ENCODE measurements around the gene GTF3C1. TPM values are rescaled to one million over a fixed set of nuclear protein-coding genes. Genes with fewer than 3 reads are reported as not detected.

The GTF3C1 gene
- total RNA-seq, 2 donors from 2014 or later: 164 to 233 TPM

GRCh38 chr16:27531186-27531585 lies 18.5 kb downstream of the GTF3C1 start:
- Histone ChIP-seq H3K27me3 (replicated peaks; ENCODE audit: insufficient read depth) (no peaks in the 10 kb centered on the region), H3K36me3 (peaks cover 5 to 13% of the 10 kb centered on the region in 2 donors), H3K27ac (no peak overlapping the region), H3K4me1 (replicated peaks) (no peaks in the 10 kb centered on the region), H3K9me3 (no peaks in the 10 kb centered on the region), H3K4me3 (no peak overlapping the region)
- TF ChIP-seq CTCF (IDR thresholded peaks at IDR 0.05) (no peak), POLR2AphosphoS5 (IDR thresholded peaks at IDR 0.05) (no peak), POLR2A (IDR thresholded peaks at IDR 0.05) (no peak)
- 90% methylated on average over 2 of the region's 2 CpGs for WGBS
- no peak for DNase-seq (ENCODE audit: low spot score)
- intact Hi-C loops (cut with DNase I): no loop called here

GRCh38 chr16:27529962-27530361 lies 19.8 kb downstream of the GTF3C1 start:
- Histone ChIP-seq H3K4me3 (no peak overlapping the region), H3K27ac (peak overlapping the region; percentile 64 to 85), H3K4me1 (replicated peaks) (no peaks in the 10 kb centered on the region), H3K36me3 (peaks cover 5 to 13% of the 10 kb centered on the region in 2 donors), H3K9me3 (no peaks in the 10 kb centered on the region), H3K27me3 (replicated peaks; ENCODE audit: insufficient read depth) (no peaks in the 10 kb centered on the region)
- DNase-seq (ENCODE audit: low spot score): no peak
- no peak for TF ChIP-seq CTCF (IDR thresholded peaks at IDR 0.05)
- no peak for TF ChIP-seq POLR2AphosphoS5 (IDR thresholded peaks at IDR 0.05)
- TF ChIP-seq POLR2A (IDR thresholded peaks at IDR 0.05): no peak
- intact Hi-C loops (cut with DNase I): no loop called here
- WGBS: 90% methylated on average over 6 of the region's 6 CpGs

- Histone ChIP-seq H3K36me3 (peaks cover 5 to 8% of the 10 kb centered on the region in 2 donors), H3K27me3 (replicated peaks; ENCODE audit: insufficient read depth) (no peaks in the 10 kb centered on the region), H3K4me1 (replicated peaks) (no peaks in the 10 kb centered on the region), H3K9me3 (no peaks in the 10 kb centered on the region), H3K4me3 (no peak overlapping the region), H3K27ac (peak overlapping the region; percentile 64 to 85)
- intact Hi-C loops (cut with DNase I): no loop called here
- DNase-seq (ENCODE audit: low spot score): peak; percentile 65
- peak; percentile 83 for TF ChIP-seq POLR2AphosphoS5 (IDR thresholded peaks at IDR 0.05)
- TF ChIP-seq POLR2A (IDR thresholded peaks at IDR 0.05): no peak
- no peak for TF ChIP-seq CTCF (IDR thresholded peaks at IDR 0.05)
- 67% methylated on average over 4 of the region's 4 CpGs for WGBS
Observed at GRCh38 chr16:27528294-27528693, 21.4 kb downstream of the GTF3C1 start.

GRCh38 chr16:27526180-27526579 lies 23.5 kb downstream of the GTF3C1 start:
- Histone ChIP-seq H3K4me1 (replicated peaks) (no peaks in the 10 kb centered on the region), H3K27ac (peak overlapping the region; percentile 9 to 85), H3K27me3 (replicated peaks; ENCODE audit: insufficient read depth) (no peaks in the 10 kb centered on the region), H3K9me3 (no peaks in the 10 kb centered on the region), H3K36me3 (peaks cover 2 to 5% of the 10 kb centered on the region in 2 donors), H3K4me3 (no peak overlapping the region)
- WGBS: 85% methylated on average over 6 of the region's 6 CpGs
- intact Hi-C loops (cut with DNase I): no loop called here
- TF ChIP-seq POLR2AphosphoS5 (IDR thresholded peaks at IDR 0.05): no peak
- TF ChIP-seq CTCF (IDR thresholded peaks at IDR 0.05): no peak
- TF ChIP-seq POLR2A (IDR thresholded peaks at IDR 0.05): no peak
- no peak for DNase-seq (ENCODE audit: low spot score)

GRCh38 chr16:27522173-27522707 lies 27.5 kb downstream of the GTF3C1 start:
- H3K27me3 ChIP-seq (replicated peaks; ENCODE audit: insufficient read depth): no peaks in the 10 kb centered on the region
- no peaks in the 10 kb centered on the region for H3K9me3 ChIP-seq
- TF ChIP-seq POLR2AphosphoS5 (IDR thresholded peaks at IDR 0.05) (no peak), CTCF (IDR thresholded peaks at IDR 0.05) (no peak), POLR2A (IDR thresholded peaks at IDR 0.05) (no peak)
- peak overlapping the region; percentile 75 to 76 for H3K27ac ChIP-seq
- intact Hi-C loops (cut with DNase I): no loop called here
- 77% methylated on average over 6 of the region's 6 CpGs for WGBS
- H3K4me3 ChIP-seq: no peak overlapping the region
- no peaks in the 10 kb centered on the region for H3K36me3 ChIP-seq
- DNase-seq (ENCODE audit: low spot score): no peak
- H3K4me1 ChIP-seq (replicated peaks): peaks cover 11% of the 10 kb centered on the region
